MCF 10A (cell line): Measurements from ENCODE around the gene CD200R1. TPM values are rescaled to one million over a fixed set of nuclear protein-coding genes. Genes with fewer than 3 reads are reported as not detected.

Experiments
- BruUV-seq: library from RNA; stranded (reverse); fragments of 400-500 nt; replicated peaks from 2 replicates; lab custom pipeline; 2021; lab: Mats Ljungman, UMichigan
- CTCF ChIA-PET: fragments of 300-600 bp; sonication (Branson Sonifier 250); formaldehyde crosslinking; extraction: SDS; loops from one replicate; lab custom pipeline; 2021; ENCODE audit warnings: antibody characterized with exemption, inconsistent platforms; lab: Yijun Ruan, JAX
- POLR2A ChIA-PET: fragments of 300-600, 350-650 bp; sonication (Branson Sonifier 250); formaldehyde crosslinking; extraction: SDS; loops from one replicate; lab custom pipeline; 2020; ENCODE audit warnings: antibody characterized with exemption, inconsistent platforms; lab: Yijun Ruan, JAX
- DNase-seq: peaks from one replicate; pipeline ENCODE4 v3.0.0-alpha.2; 2018; ENCODE audit not compliant: unreplicated experiment
- H3K27ac Mint-ChIP-seq: one replicate; pipeline ENCODE4 v1.8.0; 2022; ENCODE audit warnings: mild to moderate bottlenecking, low read depth, mixed read lengths; ENCODE audit not compliant: unreplicated experiment
- H3K27me3 Mint-ChIP-seq: one replicate; pipeline ENCODE4 v1.8.0; 2022; ENCODE audit warnings: mixed read lengths; ENCODE audit not compliant: insufficient read depth, unreplicated experiment
- H3K36me3 Mint-ChIP-seq: one replicate; pipeline ENCODE4 v1.8.0; 2022; ENCODE audit warnings: mild to moderate bottlenecking, moderate library complexity, mixed read lengths; ENCODE audit not compliant: insufficient read depth, unreplicated experiment
- H3K4me1 Mint-ChIP-seq: one replicate; pipeline ENCODE4 v1.8.0; 2022; ENCODE audit warnings: mixed read lengths; ENCODE audit not compliant: insufficient read depth, unreplicated experiment
- H3K4me3 Mint-ChIP-seq: one replicate; pipeline ENCODE4 v1.8.0; 2022; ENCODE audit warnings: mild to moderate bottlenecking, moderate library complexity, mixed read lengths; ENCODE audit not compliant: unreplicated experiment
- H3K9me3 Mint-ChIP-seq: one replicate; pipeline ENCODE4 v1.8.0; 2022; ENCODE audit warnings: mixed read lengths; ENCODE audit not compliant: unreplicated experiment
- intact Hi-C: fragments of 100-400 bp; cut with micrococcal nuclease; formaldehyde crosslinking; loops from 2 replicates; pipeline ENCODE4 v1.14.1; 2022
- total RNA-seq: library from RNA; stranded (reverse); gene quantifications from 2 replicates; pipeline ENCODE4 v1.2.3, GENCODE V29; 2022
- TF ChIP-seq, protein P1 (sequence below): fragments of 200-600 bp; IDR thresholded peaks from one replicate; pipeline ENCODE4 v1.8.0; 2022; ENCODE audit warnings: antibody characterized with exemption, mild to moderate bottlenecking; ENCODE audit not compliant: unreplicated experiment

CD200R1 gene
- total RNA-seq, 1 experiment from 2014 or later, result not detected

DNA sequence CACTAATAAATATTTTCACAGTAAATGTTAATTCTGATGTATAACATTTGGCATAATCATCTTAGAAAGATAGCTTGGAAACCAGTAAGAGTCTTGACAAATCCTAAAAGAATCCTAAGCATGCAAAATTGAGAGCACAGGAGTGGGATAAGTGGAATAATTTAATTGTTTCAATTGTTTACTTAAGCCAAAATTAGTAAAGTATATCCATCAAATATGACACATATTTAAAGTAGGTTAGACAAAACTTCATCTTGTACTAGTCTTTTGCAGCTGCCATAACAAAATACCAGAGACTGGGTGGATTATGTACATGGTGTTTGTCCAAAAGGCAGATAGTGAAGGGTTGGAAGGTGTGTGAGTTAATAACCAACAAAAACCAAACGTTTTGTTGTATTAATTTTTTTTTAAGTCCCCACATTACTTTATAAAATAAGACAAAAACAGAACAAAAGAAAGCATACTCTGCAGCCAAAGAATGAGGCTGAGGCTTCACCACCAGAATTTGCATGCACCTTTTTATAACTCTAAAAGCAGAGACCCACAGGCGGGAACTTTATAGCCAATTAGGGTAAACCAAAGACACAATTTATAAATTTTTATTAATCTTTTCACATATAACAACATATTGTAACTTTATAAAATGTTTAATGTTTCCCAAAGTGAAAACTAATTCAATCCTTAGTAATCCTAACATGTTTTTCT is 86.4 kb downstream of the CD200R1 start:
- intact Hi-C loops, result no loop called here
- POLR2A ChIA-PET, result no interaction called here
- TF ChIP-seq, protein P1, sequence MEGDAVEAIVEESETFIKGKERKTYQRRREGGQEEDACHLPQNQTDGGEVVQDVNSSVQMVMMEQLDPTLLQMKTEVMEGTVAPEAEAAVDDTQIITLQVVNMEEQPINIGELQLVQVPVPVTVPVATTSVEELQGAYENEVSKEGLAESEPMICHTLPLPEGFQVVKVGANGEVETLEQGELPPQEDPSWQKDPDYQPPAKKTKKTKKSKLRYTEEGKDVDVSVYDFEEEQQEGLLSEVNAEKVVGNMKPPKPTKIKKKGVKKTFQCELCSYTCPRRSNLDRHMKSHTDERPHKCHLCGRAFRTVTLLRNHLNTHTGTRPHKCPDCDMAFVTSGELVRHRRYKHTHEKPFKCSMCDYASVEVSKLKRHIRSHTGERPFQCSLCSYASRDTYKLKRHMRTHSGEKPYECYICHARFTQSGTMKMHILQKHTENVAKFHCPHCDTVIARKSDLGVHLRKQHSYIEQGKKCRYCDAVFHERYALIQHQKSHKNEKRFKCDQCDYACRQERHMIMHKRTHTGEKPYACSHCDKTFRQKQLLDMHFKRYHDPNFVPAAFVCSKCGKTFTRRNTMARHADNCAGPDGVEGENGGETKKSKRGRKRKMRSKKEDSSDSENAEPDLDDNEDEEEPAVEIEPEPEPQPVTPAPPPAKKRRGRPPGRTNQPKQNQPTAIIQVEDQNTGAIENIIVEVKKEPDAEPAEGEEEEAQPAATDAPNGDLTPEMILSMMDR, result no peak
- Mint-ChIP-seq H3K4me1 (no peaks in the 10 kb centered on the region), H3K27me3 (no peaks in the 10 kb centered on the region), H3K4me3 (no peak overlapping the region), H3K9me3 (no peaks in the 10 kb centered on the region), H3K27ac (no peak overlapping the region), H3K36me3 (no peaks in the 10 kb centered on the region)
- CTCF ChIA-PET, result no interaction called here
- DNase-seq, result no peak
- no TSS peak for BruUV-seq

DNA sequence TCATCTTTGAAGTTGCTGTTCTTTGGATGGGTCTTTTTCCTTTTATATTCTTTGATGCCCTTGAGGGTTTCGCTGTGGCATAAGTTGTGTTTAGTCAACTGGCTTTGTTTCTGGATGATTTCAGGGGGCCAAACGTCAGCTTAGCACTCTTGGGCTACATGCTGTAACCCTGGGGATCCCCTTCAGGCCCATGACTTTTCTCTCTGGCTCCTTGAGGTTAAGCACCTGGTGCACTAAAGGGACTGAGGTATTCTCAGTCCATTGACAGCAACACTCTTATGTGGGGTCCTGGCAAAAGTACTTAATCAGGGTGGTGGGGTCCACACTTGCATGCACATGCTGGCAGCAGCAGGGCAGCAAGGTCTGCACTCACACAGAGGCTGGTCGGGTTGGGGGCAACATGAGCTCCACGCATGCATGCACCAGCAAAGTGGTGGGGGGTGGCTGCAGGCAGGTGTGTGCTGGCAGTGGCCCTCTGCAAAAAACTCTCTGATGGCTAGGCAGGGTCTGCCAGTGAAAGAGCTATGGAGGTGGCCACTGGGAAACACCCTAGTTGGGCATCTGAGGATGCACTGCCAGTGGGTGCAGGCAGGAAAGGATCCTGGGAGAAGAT is 90.1 kb downstream of the CD200R1 start:
- H3K9me3 Mint-ChIP-seq, result no peaks in the 10 kb centered on the region
- intact Hi-C loops, result no loop called here
- TF ChIP-seq, protein P1, result no peak
- no peak overlapping the region for H3K4me3 Mint-ChIP-seq
- H3K4me1 Mint-ChIP-seq, result no peaks in the 10 kb centered on the region
- BruUV-seq, result no TSS peak
- no peak for DNase-seq
- POLR2A ChIA-PET, result interaction anchor here (0.6 kb wide), 1 partner anchor 800 kb away, joined by 3 read pairs; no protein-coding TSS in a partner anchor
- H3K27ac Mint-ChIP-seq, result no peak overlapping the region
- no peaks in the 10 kb centered on the region for H3K36me3 Mint-ChIP-seq
- H3K27me3 Mint-ChIP-seq, result peaks cover 29% of the 10 kb centered on the region
- CTCF ChIA-PET, result interaction anchor here (0.6 to 1.2 kb wide), 2 partner anchors 16 to 492 kb away, joined by 3 read pairs; no protein-coding TSS in a partner anchor

DNA sequence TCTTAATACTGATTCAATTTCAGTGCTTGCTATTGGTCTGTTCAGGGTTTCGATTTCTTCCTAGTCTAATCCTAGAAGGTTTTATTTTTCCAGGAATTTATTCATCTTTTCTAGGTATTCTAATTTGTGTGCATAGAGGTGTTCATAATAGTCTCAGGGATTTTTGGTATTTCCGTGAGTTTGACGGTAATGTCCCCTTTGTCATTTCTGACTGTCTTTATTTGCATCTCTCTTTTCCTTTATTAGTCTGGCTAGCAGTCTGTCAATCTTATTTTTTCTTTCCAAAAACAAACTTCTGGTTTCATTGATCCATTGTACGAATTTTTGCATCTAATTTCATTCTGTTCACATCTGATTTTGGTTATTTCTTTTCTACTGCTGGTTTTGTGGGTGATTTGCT is 93.0 kb downstream of the CD200R1 start:
- Mint-ChIP-seq H3K27me3 (peaks cover 32% of the 10 kb centered on the region), H3K4me1 (no peaks in the 10 kb centered on the region), H3K27ac (no peak overlapping the region), H3K9me3 (no peaks in the 10 kb centered on the region), H3K4me3 (no peak overlapping the region), H3K36me3 (no peaks in the 10 kb centered on the region)
- CTCF ChIA-PET, result interaction anchor here (1.3 kb wide), 1 partner anchor 67 kb away, joined by 3 read pairs; no protein-coding TSS in a partner anchor
- POLR2A ChIA-PET, result no interaction called here
- intact Hi-C loops, result no loop called here
- no TSS peak for BruUV-seq
- TF ChIP-seq, protein P1, result no peak
- DNase-seq, result no peak

DNA sequence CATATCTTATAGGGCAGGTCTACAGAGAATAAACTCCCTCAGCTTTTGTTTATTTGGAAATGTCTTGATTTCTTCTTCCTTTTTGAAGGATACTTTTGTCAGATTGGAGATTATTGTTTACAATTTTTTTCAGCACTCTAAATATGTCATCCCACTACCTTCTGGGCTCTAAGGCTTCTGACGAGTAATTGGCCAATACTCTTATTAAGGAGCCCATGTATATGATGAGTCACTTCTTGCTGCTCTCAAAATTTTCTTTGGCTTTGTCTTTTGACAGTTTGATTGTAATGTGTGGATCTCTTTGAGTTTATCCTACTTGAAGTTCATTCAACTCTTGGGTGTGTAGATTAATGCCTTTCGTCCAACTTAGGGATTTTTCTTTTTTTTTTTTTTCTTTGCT is 99.3 kb downstream of the CD200R1 start:
- intact Hi-C loops, result no loop called here

More for the DNA sequence above, 99.3 kb downstream of the CD200R1 start:
- peak; percentile 47 for DNase-seq
- Mint-ChIP-seq H3K9me3 (peaks cover 6% of the 10 kb centered on the region), H3K4me3 (no peak overlapping the region), H3K4me1 (no peaks in the 10 kb centered on the region), H3K36me3 (no peaks in the 10 kb centered on the region), H3K27me3 (peaks cover 22% of the 10 kb centered on the region), H3K27ac (no peak overlapping the region)
- TF ChIP-seq, protein P1, result no peak
- BruUV-seq, result no TSS peak
- ChIA-PET CTCF (no interaction called here), POLR2A (interaction anchor here (0.6 kb wide), 1 partner anchor 101 kb away, joined by 4 read pairs; no protein-coding TSS in a partner anchor)
